ENCODE measurements around the gene FAM120B. TPM values are rescaled to one million over a fixed set of nuclear protein-coding genes. Genes with fewer than 3 reads are reported as not detected.
A peak's percentile ranks its signal among the peaks of the same experiment; 100 is the strongest.

Gene FAM120B
- total RNA-seq, 1 donor from 2014 or later = 48.3 TPM

DNA sequence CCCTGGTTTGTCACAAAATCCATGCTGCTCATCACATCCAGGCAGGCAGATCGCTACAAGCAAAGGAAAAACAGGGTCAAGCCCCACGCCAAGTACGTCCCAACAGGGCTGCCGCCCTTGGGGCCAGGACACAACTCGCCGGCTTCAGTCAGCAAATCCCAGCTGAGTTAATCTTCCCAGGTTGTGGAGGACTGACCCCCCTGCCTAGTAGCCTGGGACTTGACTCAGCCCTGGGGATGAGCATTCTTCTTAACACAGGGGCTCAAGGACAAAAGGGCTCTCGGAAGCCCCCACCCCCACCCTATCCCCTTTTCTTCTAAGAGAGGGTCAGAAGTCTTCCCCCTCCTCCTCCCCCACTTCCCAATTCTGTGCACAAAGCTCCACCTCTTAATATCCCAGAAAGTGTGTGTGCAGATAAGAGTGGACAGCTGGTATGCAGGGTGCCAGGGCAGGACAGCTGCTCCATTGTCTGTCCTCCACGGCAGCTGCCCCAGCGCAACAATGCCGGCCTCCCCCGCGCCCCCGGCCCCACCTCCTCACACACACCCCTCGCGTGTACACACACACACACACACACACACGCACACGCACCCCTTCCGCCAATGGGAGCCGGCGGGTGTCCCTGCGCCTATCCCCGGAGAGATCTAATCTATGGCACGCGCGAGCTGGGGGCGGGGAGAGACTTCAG is 20.2 kb upstream of the FAM120B start:
- Mint-ChIP-seq H3K4me3 (ENCODE audit: unreplicated experiment) (peak overlapping the region; percentile 86), H3K27ac (ENCODE audit: unreplicated experiment) (peak overlapping the region; percentile 9), H3K27me3 (ENCODE audit: unreplicated experiment) (peaks cover 17% of the 10 kb centered on the region), H3K4me1 (ENCODE audit: unreplicated experiment) (peaks cover 33% of the 10 kb centered on the region), H3K36me3 (ENCODE audit: low read depth, unreplicated experiment) (peaks cover 53% of the 10 kb centered on the region), H3K9me3 (ENCODE audit: unreplicated experiment) (no peaks in the 10 kb centered on the region)
- TF ChIP-seq, protein P1, sequence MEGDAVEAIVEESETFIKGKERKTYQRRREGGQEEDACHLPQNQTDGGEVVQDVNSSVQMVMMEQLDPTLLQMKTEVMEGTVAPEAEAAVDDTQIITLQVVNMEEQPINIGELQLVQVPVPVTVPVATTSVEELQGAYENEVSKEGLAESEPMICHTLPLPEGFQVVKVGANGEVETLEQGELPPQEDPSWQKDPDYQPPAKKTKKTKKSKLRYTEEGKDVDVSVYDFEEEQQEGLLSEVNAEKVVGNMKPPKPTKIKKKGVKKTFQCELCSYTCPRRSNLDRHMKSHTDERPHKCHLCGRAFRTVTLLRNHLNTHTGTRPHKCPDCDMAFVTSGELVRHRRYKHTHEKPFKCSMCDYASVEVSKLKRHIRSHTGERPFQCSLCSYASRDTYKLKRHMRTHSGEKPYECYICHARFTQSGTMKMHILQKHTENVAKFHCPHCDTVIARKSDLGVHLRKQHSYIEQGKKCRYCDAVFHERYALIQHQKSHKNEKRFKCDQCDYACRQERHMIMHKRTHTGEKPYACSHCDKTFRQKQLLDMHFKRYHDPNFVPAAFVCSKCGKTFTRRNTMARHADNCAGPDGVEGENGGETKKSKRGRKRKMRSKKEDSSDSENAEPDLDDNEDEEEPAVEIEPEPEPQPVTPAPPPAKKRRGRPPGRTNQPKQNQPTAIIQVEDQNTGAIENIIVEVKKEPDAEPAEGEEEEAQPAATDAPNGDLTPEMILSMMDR (IDR thresholded peaks at IDR 0.05; ENCODE audit: unreplicated experiment) = no peak
- no peak for DNase-seq (ENCODE audit: low spot score)

DNA sequence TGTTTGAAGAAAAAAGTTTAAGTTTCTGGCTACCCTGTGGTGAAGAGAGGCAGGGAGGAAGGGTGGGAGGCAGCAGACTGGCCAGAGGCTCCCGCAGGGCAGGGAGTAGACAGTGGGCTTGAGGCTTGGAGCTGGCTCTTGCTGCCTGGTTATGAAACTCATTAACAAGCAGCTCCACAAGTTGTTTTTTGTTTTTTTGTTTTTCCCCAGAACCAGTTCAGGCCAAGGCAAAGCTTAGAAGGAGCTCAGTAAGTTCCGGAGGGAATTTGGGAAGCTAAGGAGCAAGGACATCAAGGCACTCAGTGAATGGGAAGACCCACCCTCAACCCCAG is 19.7 kb upstream of the FAM120B start:
- no peaks in the 10 kb centered on the region for H3K9me3 Mint-ChIP-seq (ENCODE audit: unreplicated experiment)
- peak overlapping the region; percentile 24 for H3K27ac Mint-ChIP-seq (ENCODE audit: unreplicated experiment)
- H3K4me1 Mint-ChIP-seq (ENCODE audit: unreplicated experiment) = peaks cover 35% of the 10 kb centered on the region
- TF ChIP-seq, protein P1 (IDR thresholded peaks at IDR 0.05; ENCODE audit: unreplicated experiment) = no peak
- peak overlapping the region; percentile 86 for H3K4me3 Mint-ChIP-seq (ENCODE audit: unreplicated experiment)
- peaks cover 19% of the 10 kb centered on the region for H3K27me3 Mint-ChIP-seq (ENCODE audit: unreplicated experiment)
- H3K36me3 Mint-ChIP-seq (ENCODE audit: low read depth, unreplicated experiment) = peaks cover 48% of the 10 kb centered on the region
- no peak for DNase-seq (ENCODE audit: low spot score)

DNA sequence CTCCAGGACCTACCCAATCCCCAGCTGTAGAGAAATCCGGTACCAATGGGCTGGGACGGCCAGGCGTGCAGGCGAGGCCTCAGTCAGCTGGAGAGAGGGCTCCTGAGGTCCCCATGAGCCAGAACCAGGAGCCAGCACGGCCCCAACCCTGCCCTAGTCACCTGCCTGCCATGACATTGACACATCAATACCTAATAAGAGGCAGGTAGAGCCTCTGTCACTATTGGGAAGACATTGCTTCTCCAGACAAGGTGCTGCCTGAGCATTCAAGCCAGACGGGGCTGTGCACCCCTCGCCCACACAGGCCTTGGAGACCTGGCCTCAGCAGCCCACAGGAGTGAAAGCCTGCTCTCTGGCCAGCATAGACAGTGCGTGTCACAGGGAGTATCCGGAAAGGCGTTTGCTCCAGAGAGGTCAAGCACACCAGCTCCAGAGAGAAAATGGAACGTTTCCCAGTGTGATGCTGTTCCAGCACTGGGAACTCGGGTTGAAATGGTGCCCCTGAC is 19.1 kb upstream of the FAM120B start:
- no peak overlapping the region for H3K27ac Mint-ChIP-seq (ENCODE audit: unreplicated experiment)
- H3K4me1 Mint-ChIP-seq (ENCODE audit: unreplicated experiment) = peaks cover 40% of the 10 kb centered on the region
- H3K9me3 Mint-ChIP-seq (ENCODE audit: unreplicated experiment) = no peaks in the 10 kb centered on the region
- TF ChIP-seq, protein P1 (IDR thresholded peaks at IDR 0.05; ENCODE audit: unreplicated experiment) = no peak
- peaks cover 44% of the 10 kb centered on the region for H3K36me3 Mint-ChIP-seq (ENCODE audit: low read depth, unreplicated experiment)
- H3K4me3 Mint-ChIP-seq (ENCODE audit: unreplicated experiment) = peak overlapping the region; percentile 94
- H3K27me3 Mint-ChIP-seq (ENCODE audit: unreplicated experiment) = peaks cover 23% of the 10 kb centered on the region
- DNase-seq (ENCODE audit: low spot score) = no peak

DNA sequence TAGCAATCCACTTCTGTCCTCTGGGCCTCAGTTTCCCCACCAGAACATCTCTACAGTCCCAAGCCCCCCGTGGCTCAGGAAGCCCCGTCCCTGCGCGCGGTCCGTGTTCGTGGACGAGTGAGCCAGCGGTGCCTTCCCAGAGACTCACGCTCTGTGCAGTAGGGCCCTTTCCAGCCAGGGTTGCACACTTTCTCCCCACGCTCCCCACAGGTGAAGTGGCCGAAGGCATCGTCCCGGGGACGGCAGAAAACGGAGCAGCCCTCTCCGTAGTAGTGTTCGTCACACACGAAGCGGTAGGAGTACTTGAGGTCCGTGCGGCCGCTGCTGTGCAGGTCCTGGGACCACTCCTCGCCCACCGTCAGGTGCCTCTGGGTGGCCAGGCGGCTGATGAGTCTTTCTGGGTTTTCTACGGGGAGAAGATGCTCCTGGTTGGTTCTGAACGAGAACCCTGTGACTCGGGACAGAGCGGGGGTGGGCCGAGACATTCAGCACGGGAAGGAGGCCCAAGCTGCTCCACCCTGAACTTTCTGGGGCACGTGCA is 18.4 kb upstream of the FAM120B start:
- Mint-ChIP-seq H3K4me3 (ENCODE audit: unreplicated experiment) (peak overlapping the region; percentile 94), H3K36me3 (ENCODE audit: low read depth, unreplicated experiment) (peaks cover 42% of the 10 kb centered on the region), H3K4me1 (ENCODE audit: unreplicated experiment) (peaks cover 46% of the 10 kb centered on the region), H3K27me3 (ENCODE audit: unreplicated experiment) (peaks cover 25% of the 10 kb centered on the region), H3K27ac (ENCODE audit: unreplicated experiment) (no peak overlapping the region), H3K9me3 (ENCODE audit: unreplicated experiment) (no peaks in the 10 kb centered on the region)
- TF ChIP-seq, protein P1 (IDR thresholded peaks at IDR 0.05; ENCODE audit: unreplicated experiment) = no peak
- DNase-seq (ENCODE audit: low spot score) = no peak

DNA sequence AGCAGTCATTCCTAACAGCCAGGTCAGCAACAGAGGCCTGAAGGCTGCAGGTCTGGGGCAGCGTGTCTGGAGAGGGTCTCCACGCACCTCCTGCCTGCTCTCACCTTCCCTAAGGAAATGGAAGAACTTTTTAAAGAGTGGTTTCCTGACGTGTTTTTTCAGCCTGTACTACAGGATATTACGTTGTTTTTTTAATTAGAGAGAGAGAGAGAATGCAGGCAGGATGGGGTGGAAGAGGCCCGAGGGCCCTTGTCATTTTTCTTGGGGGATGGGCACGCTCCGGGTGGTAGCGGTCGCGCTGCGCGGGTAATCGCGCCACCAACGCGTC is 17.7 kb upstream of the FAM120B start:
- no peak for DNase-seq (ENCODE audit: low spot score)
- H3K4me1 Mint-ChIP-seq (ENCODE audit: unreplicated experiment) = peaks cover 52% of the 10 kb centered on the region
- peaks cover 42% of the 10 kb centered on the region for H3K36me3 Mint-ChIP-seq (ENCODE audit: low read depth, unreplicated experiment)
- peak overlapping the region; percentile 94 for H3K4me3 Mint-ChIP-seq (ENCODE audit: unreplicated experiment)
- no peaks in the 10 kb centered on the region for H3K9me3 Mint-ChIP-seq (ENCODE audit: unreplicated experiment)
- H3K27ac Mint-ChIP-seq (ENCODE audit: unreplicated experiment) = peak overlapping the region; percentile 82
- H3K27me3 Mint-ChIP-seq (ENCODE audit: unreplicated experiment) = peaks cover 30% of the 10 kb centered on the region
- TF ChIP-seq, protein P1 (IDR thresholded peaks at IDR 0.05; ENCODE audit: unreplicated experiment) = no peak
